ENCODE data around the gene MUC12.

The MUC12 gene

GRCh38 chr7:101068401-101068800 lies 99.0 kb downstream of the MUC12 start:
- Histone ChIP-seq H3K9me3 (ENCODE audit: severe bottlenecking) (no peaks in the 10 kb centered on the region), H3K4me1 (ENCODE audit: insufficient read depth, poor library complexity, severe bottlenecking) (peaks cover 7% of the 10 kb centered on the region), H3K27ac (ENCODE audit: poor library complexity, severe bottlenecking) (no peak overlapping the region), H3K36me3 (ENCODE audit: low read depth) (no peaks in the 10 kb centered on the region), H3K4me3 (ENCODE audit: severe bottlenecking) (no peak overlapping the region), H3K27me3 (ENCODE audit: insufficient read depth, poor library complexity, severe bottlenecking) (no peaks in the 10 kb centered on the region)
- no peak for TF ChIP-seq CTCF (IDR thresholded peaks at IDR 0.05; ENCODE audit: poor library complexity, severe bottlenecking)
- no peak for ATAC-seq (ENCODE audit: low read depth)
- DNase-seq (ENCODE audit: low spot score), result no peak

Data from RWPE2 (cell line).